Breast epithelium (tissue), 3 donors: ENCODE results near the gene FGR.

Source experiments
- CTCF ChIP-seq, 3 donors: fragments of 450-650 bp; IDR thresholded peaks; one replicate each; pipeline ENCODE4 v1.5.1; 2016 to 2017; ENCODE audit warnings: antibody characterized with exemption in 3 of 3, mild to moderate bottlenecking in 3 of 3, moderate library complexity in 3 of 3
- POLR2A ChIP-seq: fragments of 450-650 bp; IDR thresholded peaks from one replicate; pipeline ENCODE4 v1.6.1; 2016; ENCODE audit warnings: antibody characterized with exemption, mild to moderate bottlenecking, moderate library complexity

- TF ChIP-seq POLR2A (no peak), CTCF (IDR thresholded peaks at IDR 0.05) (no peak)
These were observed 12.3 kb upstream of the FGR start for GRCh38 chr1:27647328-27647727.
